GM18858 (cell line): ENCODE measurements around the gene FAAP100.

ENCODE experiments used
- ATAC-seq: cut with Tn5 transposase; IDR thresholded peaks from one replicate; pipeline ENCODE4 v1.9.1; 2021; ENCODE audit not compliant: unreplicated experiment

The FAAP100 gene

DNA sequence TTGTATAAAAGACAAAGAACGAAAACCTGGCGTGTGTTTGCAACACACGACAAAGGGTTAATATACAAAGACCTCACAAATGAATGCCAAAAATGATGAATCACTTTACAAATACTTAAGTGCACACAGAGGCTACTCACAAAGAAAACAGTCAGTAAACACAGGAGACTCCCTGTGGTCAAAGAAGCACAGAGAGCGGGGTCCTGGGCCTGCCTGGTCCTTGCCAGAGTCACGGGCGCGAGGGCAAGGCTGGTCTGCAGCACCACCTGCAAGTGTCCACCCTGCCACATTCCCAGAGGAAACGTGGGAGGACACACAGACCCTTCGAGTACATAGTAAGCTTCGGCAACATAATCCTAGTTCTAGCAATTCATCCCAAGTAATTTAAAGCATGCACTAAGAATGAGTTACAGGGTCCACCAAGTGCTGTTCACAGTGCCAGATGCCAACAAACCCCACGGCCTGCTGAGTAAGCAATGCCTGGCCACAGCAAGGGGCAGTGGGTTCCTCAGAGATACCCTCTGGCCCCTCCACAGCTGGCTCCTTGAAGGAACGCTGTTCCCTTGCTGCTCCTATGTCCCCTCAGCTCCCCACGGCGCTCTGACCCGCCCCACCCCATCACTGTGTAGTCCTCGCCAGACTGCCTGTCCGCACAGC lies 24.6 kb upstream of the FAAP100 start:
- ATAC-seq, result no peak

DNA sequence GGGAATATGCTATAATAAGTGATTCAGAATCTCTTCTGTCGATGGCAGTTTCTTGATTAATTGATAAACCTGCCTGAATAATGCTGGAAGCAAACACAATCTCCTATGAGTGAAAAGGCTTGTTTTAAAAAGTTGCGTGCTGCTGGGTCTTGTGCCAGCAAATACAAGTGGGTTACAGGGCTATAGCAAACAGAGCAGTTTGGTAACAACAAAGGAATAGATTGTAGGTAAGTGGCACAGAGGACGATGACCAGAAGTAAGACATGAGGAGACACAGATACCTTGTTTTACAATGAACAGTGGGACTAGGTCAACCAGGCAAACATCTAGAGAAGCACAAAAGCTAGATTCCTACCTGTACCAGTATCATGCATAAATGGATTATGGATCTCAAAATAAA lies 23.7 kb upstream of the FAAP100 start:
- no peak for ATAC-seq

DNA sequence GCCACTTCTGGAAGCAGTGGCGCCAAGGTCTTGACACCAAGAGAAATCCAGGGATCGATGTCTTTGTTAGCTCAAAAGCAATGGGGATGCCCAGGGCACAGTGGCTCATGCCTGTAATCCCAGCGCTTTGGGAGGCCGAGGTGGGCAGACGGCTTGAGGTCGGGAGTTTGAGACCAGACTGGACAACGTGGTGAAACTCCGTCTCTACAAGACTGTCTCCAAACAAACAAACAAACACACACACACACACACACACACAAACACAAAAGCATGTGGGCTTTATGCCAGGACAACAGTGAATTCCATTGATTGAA lies 22.4 kb upstream of the FAAP100 start:
- ATAC-seq, result no peak

DNA sequence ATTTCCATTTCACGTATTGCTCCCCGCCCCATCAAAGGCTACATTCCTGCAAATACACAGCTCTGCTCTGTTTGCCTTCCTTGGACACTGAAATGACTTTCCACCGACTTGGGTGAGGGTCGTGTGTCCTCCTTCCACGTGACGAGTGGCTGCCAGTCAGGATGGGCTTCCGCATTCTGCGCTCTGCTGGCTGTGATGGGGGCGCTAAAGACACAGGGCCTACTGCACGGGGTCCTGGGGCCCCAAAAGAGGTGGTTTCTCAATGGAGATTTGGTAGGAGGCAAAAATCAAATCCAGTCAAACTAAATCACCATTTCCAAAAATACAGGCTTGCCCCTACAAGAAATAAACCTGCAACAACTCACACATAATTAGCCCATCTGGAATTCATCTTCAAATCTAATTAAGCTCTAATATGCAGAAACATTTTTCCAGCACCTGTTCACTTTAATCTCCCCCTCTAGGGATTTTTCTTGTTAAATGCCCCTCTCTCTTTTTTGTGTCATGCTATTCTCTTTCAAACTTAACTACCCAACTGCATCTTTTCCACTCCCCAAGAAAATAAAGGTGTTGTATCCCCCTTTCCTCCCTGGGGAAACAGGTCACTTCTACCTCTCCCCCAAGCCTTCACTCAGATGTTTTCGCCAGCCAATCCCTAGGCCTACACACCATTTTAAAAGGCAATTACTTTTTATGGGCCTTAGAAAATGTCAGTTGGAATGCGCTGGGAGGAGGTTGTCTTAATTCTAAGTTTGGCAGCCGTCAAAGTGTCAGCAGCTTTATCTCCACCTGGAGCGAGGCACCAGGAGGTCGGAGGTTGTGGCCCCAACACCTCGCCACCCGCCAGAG lies 21.9 kb upstream of the FAAP100 start:
- ATAC-seq, result no peak

DNA sequence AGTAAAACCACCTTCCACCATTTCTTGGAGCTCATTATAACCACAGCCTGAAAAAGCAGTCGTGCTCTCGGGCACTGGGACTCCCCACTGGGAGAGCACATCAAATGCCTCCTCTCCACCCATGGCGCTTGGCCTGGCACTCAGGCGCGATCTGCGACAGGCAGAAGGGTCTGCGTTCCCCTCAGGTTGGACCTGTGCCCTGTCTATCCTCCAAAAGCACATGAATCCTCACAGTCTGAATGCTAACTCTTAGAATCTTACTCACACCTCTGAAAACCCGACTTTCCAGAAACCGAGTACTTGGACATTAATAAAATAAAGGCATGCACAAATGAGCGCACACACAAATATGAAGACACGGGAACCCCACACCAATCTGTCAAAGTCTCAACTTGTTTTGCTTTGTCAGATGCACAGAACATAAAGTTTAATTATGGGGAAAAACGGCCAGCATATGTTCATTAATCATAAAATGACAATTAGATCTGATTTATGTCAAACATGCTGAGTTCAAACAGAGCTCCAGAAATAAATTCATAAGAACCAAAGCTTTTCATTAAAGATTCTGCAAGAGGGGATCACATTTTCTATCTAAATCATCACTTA lies 20.5 kb upstream of the FAAP100 start:
- no peak for ATAC-seq

DNA sequence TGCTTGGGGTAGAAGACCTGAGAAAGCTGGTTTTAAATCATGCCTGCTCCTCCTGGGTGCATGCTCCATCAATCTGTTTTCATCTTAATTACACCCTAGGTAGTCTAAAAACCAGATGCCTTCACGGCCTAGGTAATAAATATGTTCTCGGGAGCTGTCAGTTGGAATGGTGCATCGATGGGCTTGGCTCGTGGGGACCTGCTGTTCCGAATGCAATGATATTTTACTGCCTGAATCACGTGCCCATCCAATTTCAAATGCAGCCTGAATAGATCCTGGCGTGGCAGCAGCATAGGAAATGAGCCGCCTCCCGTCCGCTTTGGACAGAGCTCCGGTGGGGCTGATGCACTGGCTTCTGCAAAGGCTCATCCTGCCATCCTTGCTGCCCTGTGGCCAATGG lies 18.8 kb upstream of the FAAP100 start:
- no peak for ATAC-seq

DNA sequence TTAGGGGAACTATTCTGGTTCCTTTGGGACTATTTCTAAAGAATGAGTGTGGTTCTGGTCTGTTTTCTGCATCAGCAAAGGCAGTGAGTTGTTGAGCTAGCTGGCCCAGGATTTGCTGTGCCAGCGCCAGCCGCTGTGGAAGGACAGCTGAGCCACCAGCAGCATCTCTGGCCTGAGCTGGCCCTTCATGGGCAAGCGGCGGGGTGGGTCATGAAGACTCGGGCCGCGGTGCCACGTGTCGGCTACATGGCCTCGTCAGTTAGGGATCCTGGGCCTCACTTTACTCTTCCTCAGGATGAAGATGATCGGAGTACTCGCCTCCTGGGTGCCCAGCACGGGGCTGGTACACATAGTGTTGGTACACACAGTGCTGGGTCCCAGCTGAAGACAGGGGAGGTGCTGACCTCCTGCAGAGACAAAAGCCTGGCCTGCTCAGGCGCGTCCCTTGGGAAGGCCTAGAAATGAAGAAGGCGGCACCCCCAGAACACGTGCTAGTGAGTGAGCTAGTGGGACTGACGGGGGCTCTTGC lies 17.9 kb upstream of the FAAP100 start:
- no peak for ATAC-seq

DNA sequence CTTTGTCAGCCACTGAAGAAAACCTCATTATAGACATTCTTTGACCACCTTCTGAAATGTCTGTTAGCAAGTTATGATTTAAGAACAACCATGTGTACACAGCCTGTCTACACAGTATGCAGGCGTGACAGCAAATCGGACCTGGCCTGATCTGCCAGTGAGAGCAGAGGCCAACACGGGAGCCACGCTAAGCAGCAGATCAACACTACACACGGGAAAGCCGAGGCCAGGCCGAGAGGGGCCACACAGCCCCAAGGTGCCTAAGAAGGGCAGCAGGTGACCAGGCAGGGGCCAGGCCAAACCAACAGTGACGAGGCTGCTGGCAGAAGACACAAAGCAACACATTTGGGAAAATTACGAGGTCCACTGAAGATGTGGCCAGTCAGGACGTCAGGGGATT lies 16.3 kb upstream of the FAAP100 start:
- ATAC-seq, result no peak

DNA sequence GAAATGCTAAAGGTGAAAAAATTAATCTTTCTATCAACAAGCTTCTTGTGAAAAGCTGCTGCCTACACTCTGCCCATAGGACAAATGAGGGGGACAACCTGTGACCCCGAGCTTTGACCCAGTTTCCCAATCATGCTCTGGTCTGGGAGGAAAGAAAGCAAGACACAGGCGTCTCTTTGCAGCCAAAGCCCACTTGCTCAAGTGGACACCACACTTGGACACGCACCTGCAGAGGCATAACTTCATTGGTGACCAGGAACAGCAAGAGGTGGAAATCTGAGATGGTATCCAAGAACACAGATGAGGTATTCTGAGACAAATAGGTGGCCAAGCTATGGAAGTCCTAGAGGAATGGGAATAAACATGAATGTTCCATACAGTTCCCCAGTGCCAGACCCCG lies 15.0 kb upstream of the FAAP100 start:
- no peak for ATAC-seq

DNA sequence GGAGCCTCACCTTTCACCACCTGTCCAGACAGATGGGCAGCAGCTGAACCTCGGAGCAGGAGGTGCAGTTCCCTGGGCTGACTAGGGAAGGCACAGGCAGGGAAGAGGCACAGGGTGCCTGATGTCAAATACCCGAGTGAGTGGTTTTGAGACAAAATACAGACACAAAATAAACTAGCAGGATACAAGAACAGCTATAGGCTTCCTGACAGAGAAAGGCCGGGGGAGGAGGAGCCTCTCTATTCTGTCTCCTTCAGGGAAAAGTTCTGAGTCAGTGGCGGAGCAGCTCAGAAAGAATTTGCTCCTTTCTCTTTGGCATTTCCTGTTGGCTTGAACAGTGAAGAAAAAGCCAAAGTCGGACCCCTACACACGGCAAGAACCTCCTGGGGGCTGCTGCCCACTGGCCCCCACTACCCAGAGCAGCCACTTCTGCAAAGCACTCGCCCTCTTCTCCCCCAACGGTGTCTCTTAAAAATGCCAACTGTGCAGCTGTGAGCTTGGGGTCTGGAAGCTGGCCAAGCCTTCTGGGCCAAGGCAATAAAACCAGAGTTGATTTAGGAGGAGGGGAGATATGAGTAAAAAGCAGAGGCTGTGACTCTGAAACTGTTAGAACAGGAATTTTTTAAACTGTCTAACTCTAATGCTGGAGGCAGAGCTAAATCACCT lies 14.4 kb upstream of the FAAP100 start:
- ATAC-seq, result no peak

DNA sequence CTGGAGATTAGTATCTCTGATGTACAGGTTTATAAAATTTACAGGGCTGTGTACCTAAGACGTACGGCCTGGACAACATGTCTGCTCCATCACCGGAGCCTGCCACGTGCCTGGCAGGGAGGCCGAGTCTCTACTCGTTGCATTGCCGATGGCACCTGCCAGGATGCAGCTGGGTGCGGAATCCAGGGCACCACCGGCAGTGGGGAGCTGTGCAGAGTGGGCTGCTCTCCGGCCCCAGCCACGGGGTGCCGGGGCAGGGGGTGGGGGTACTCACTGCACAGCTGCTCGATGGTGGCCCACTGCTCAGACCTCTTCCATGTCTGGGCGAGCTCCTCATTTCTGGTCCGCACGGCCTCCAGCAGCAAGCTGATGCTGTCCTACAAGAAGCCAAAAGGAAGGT lies 13.1 kb upstream of the FAAP100 start:
- ATAC-seq, result no peak

DNA sequence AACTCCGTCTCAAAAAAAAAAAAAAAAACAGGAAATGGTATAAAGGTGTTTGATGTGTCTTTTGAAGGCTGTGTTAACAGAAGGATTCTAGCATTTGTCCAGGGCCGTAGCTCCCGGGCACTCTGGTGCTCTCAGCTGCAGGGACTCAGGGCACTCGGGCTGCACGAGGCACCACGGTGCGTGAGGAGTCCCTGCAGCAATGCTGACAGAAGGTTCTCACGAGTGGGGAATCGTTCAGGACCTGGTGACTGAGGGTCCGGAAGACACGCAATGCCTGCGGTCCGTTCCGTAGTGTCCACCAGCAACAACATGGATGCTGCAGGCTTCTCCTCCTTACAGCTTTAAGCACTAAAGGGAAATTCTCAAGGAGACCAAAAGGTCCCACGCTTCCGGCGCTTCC lies 12.6 kb upstream of the FAAP100 start:
- no peak for ATAC-seq

DNA sequence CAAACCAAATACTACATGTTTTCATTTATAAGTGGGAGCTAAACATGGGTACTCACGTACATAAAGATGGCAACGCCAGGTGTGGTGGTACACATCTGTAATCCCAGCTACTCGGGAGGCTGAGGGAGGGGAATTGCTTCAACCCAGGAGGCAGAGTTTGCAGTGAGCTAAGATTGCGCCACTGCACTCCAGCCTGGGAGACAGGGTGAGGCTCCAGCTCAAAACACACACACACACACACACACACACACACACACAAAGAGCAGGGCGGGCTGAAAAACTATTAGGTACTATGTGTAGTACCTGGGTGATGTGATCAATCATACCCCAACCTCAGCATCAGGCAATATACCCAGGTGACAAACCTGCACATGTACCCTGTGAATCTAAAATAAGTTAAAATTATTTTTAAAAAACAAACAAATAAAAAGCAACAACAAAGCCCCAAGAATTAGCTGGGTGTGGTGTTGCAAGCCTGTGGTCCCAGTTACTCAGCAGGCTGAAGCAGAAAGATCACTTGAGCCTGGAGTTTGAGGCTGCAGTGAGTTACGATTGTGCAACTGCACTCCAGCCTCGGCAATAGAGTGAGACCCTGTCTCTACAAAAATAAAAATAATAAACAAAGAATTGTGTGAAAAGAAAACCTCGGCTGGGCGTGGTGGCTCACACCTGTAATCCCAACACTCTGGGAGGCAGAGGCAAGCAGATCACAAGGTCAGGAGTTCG lies 11.9 kb upstream of the FAAP100 start:
- no peak for ATAC-seq

DNA sequence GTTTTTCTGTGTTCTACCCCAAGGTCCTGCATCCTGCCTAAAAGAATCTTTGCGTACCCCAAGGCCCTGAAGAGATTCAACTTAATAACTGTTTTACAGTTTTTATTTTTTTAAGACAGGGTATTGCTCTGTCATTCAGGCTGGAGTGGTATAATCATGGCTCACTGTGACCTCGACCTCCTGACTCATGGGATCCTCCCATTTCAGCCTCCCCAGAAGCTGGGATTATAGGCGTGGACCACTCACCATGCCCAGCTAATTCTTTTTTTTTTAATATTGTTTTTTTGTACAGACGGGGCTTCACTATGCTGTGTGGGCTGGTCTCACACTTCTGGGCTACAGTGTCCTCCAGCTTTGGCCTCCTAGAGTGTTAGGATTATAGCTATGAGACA lies 9.3 kb upstream of the FAAP100 start:
- no peak for ATAC-seq

DNA sequence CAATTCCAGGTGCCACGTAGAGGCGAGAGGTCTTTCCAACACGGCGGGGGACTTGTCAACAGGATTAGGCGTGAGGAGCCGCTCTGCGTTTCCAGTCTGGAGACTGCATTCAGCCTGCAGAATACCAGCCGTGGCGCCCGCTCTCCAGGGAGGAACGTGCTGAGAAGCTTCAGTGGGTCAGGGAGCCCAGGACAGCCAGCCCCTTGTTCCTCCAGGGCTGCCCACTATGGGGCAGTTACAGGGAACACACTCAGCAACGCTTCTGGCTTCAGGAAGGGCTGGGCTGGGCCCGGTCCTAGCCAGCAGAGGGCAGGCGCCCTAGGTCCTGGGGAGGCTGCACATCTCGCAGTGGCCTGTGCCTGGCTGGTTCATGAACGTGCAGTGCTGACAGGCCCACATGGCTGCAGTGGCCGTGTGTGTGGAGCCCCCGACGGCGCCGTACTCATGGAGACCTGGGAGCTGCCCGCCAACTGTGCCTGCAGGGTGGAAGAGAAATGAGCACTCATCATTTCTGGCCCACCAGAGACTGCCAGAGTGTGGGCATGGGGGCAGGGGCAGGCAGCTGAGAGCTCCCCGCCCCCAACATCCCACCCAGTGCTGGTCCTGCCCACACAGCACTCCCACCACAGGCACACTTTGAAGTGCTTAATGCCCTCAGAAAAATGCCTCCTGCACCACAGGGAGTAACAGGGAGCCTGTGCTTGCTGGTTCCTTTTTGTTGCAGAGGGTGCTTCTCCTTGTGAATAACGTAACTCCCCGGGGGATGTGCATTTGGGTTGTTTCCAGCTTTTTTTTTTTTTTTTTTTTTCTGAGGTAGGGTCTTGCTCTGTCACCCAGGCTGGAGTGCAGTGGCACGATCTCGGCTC lies 7.0 kb upstream of the FAAP100 start:
- ATAC-seq, result no peak

DNA sequence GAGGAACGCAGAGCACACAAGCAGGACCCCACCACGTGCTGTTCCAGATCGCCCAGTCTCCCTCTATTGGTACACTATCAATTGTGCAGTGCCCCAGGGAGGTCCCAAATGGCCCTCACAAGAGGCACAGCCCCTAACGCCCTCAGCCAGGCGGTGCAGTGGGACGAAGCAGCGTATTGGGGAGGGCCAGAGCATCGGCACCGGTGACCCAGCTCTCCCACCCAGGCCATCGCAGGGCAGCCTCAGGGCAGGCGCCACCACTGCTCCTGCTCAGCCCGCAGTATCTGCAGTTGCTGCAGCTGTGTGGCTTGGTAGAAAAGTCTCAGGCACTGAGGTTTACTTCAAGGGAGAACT lies 5.9 kb upstream of the FAAP100 start:
- no peak for ATAC-seq

DNA sequence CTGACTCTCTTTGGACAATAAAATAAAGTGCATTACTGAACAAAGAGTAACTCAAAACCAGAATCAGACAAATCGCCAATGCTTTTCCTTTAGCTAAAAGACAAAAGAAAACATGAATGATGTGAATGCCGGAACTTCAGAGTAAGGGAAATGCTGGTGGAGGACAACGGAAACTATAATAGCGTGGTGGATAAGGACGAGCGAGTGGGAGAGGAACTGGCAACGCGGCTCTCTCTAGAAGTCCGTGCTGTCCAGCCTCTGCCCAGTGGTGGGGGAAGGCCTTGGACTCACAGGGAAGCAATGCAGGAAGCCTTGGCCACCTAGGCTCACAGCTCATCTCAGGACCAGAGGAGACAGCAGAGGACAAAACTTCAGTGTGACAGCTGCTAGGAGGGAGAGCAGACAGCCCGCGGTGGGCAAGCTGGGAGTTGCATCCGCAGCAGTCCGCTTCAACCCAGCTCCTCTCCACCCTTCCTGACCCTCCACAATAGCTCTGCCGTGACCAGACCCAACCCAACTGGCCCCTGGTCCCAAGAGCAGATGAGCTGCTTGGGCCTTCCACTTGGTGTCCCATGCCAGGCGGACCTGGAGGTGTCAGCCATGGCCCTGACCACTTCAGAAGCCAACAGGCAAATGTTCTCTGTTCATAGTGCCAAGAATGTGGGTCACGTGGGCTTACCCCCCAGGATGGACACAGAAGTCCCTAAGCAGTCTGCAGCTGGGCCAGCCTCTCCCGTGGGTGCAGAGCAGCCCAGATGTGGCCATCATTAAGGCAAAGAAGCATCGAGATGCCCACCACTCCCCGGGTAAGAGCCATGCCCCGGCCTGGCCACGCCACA lies 5.3 kb upstream of the FAAP100 start:
- ATAC-seq, result no peak

DNA sequence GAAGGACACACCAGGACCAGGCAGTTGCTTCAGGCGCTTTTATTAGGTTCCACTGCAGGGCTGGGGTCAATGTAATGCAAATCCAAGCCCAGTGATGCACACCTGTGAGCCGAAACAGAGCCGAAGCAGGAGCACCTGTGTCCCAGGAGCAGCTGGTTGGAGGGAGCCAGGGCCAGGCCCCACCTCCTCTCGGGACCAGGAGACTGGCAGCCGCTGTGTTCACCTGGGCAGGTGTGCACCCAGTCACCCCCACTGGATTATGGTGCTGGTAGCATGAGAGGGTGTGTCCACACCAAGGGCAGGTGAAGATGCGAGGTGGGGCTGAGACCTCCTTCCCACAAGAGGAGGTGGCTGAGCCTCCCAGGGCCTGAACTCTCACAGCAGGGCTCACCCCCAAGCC lies 4.7 kb upstream of the FAAP100 start:
- ATAC-seq, result no peak

DNA sequence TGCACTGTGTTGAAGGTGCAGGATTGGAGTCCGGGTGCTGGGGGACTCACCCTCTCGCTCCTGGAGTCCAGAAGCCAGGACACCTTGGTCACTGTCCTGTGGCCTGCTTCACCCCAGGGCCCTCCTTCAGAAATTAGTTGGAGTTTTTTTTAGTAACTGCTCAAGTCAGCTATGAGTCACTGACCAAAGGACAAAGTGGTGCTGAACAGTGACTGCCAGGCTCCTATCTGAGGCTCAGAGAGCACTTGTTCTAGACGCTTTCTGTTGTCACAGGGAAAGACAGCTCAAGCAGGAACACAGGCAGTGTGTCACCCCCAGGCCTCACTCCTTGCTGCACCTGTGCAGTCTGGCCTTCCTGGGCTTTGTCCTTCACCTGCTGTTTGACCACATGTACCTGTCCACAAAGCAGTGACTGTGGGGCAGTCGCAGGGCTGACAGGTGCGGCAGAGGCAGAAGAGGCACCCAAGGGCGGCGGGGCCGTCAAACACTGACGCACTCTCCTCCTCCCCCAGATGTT lies 4.1 kb upstream of the FAAP100 start:
- ATAC-seq, result no peak
